Measurements from ENCODE around the gene OVOL1.

Gene OVOL1

DNA sequence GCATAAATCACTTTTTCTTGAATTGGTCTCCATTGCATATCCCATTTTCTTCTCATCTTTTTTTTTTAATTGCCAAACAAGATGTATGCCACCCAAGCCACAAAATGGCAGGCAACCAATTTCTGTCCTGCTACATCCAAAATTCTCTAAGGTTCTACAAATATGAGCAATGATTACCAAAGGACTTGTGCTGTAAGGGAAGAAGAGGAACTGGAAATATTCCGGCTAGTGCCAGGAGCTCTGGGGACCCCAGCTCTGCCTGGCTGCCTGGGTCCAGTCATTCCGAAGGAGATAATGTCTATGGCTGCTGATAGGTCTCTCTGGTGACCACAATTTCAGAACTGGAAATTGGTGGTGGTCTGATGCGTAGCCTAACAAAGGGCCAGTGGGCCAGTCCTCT lies 29.8 kb downstream of the OVOL1 start:
- Histone ChIP-seq H3K27me3 (peaks cover 0 to 3% of the 10 kb centered on the region in 2 donors), H3K9me3 (no peaks in the 10 kb centered on the region), H3K4me3 (no peak overlapping the region), H3K27ac (no peak overlapping the region), H3K36me3 (no peaks in the 10 kb centered on the region), H3K4me1 (peaks cover 0 to 10% (median 0%) of the 10 kb centered on the region in 4 donors)
- intact Hi-C loops (cut with DNase I; ENCODE audit: low total_unique reads): loop anchor here (5.0 kb wide), 2 partner anchors 34 to 199 kb away; partner anchors contain the start of genes AP5B1 and PCNX3
- TF ChIP-seq, protein P1, sequence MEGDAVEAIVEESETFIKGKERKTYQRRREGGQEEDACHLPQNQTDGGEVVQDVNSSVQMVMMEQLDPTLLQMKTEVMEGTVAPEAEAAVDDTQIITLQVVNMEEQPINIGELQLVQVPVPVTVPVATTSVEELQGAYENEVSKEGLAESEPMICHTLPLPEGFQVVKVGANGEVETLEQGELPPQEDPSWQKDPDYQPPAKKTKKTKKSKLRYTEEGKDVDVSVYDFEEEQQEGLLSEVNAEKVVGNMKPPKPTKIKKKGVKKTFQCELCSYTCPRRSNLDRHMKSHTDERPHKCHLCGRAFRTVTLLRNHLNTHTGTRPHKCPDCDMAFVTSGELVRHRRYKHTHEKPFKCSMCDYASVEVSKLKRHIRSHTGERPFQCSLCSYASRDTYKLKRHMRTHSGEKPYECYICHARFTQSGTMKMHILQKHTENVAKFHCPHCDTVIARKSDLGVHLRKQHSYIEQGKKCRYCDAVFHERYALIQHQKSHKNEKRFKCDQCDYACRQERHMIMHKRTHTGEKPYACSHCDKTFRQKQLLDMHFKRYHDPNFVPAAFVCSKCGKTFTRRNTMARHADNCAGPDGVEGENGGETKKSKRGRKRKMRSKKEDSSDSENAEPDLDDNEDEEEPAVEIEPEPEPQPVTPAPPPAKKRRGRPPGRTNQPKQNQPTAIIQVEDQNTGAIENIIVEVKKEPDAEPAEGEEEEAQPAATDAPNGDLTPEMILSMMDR (IDR thresholded peaks at IDR 0.05): no peak
- no peak for DNase-seq

DNA sequence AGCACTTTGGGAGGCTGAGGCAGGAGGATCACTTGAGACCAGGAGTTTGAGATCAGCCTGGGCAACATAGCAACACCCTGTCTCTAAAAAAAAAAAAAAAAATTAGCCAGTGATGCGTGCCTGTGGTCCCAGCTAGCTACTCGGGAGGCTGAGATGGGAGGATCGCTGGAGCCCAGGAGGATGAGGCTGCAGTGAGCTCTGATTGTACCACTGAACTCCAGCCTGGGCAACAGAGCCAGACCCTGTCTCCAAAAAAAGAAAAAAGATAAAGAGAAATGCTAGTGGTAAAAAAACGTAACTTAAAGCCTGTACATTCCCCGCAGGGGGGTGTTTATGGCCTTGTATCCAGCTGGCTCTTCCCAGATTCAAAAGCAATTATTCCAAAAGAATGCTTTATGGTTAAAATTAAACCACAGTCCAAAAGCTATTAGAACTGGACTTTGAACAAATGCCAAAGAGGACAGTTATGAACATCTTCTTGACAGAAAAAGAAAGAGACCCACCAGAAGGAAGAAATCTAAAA lies 30.5 kb downstream of the OVOL1 start:
- Histone ChIP-seq H3K4me1 (peaks cover 0 to 10% (median 0%) of the 10 kb centered on the region in 4 donors), H3K4me3 (peak overlapping the region; percentile 55 to 67), H3K9me3 (no peaks in the 10 kb centered on the region), H3K27ac (peak overlapping the region; percentile 40 to 65), H3K27me3 (no peaks in the 10 kb centered on the region), H3K36me3 (no peaks in the 10 kb centered on the region)
- TF ChIP-seq, protein P1 (IDR thresholded peaks at IDR 0.05): no peak
- intact Hi-C loops (cut with DNase I; ENCODE audit: low total_unique reads): loop anchor here (5.0 kb wide), 2 partner anchors 35 to 200 kb away; partner anchors contain the start of genes AP5B1 and PCNX3
- DNase-seq: no peak

DNA sequence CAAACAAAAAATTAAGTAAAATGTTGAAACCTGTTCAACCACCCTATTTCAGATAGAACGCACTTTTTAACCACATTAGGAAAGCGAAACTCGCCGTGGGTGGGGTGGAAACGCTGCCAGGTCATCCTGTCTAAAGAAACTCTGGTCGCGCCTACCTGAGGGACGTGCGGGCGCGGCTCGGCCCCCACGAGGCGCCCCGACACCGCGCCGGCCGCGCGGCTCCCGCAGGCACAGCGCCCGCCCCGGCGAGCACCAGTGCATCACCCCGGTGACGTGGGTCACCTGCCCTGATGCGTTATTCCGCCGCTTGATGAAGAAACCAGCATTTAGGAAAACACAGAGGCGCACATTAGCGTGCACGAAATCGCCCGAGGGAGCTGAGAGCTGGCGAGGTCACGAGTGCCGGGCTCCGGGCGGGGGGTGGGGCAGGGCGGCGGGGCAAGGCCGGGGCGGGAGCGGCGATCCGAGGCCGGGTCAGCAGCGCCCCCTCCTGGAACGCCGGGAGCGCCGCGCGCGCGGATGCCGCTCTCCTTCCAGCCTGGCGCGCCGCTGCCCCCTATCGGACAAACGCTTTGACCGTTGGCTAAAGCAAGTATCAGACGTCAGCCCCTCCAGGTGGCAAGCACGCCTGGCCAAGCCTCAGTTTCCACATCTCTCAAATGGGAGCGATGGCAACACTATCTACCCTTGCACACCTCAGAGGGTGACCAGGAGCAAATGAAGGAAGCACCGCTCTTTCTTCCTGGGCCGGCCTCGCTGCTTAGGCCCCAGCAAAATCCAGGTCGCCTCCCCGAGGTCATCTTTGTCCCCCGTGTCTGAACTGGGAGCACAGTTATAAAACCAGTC lies 31.2 kb downstream of the OVOL1 start:
- H3K36me3 ChIP-seq: no peaks in the 10 kb centered on the region
- peak overlapping the region; percentile 40 to 65 for H3K27ac ChIP-seq
- peak; percentile 93 to 95 for DNase-seq
- no peaks in the 10 kb centered on the region for H3K27me3 ChIP-seq
- H3K4me1 ChIP-seq: peaks cover 0 to 10% (median 0%) of the 10 kb centered on the region in 4 donors
- intact Hi-C loops (cut with DNase I; ENCODE audit: low total_unique reads): loop anchor here (2.0 to 5.0 kb wide), 4 partner anchors 36 to 201 kb away; partner anchors contain the start of genes AP5B1 and PCNX3
- TF ChIP-seq, protein P1 (IDR thresholded peaks at IDR 0.05): peak; percentile 98 to 100
- no peaks in the 10 kb centered on the region for H3K9me3 ChIP-seq
- H3K4me3 ChIP-seq: peak overlapping the region; percentile 55 to 67

DNA sequence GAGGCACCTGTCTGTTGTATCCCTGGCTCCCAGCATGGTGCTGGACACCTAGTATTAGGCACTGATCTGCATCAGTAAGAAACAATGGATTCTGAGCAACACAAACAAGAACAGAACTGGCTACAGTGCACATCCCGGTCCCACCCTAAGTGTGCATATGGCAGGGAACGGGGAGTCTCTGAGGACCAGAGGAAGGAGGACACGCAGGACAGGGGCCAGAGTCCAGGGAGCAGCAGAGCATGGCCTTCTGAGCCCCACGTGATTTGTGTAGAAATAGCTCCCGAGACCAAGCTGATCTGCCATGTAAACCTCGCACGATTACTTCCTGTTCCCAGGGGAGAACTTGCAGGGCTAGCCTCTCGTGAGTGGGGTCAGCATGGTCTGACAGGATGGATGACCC lies 34.2 kb downstream of the OVOL1 start:
- TF ChIP-seq, protein P1 (IDR thresholded peaks at IDR 0.05): no peak
- H3K4me3 ChIP-seq: no peak overlapping the region
- H3K27ac ChIP-seq: no peak overlapping the region
- no peak for DNase-seq
- no peaks in the 10 kb centered on the region for H3K9me3 ChIP-seq
- intact Hi-C loops (cut with DNase I; ENCODE audit: low total_unique reads): loop anchor here (5.0 kb wide), 1 partner anchor 194 kb away; no protein-coding TSS in a partner anchor
- H3K36me3 ChIP-seq: no peaks in the 10 kb centered on the region
- H3K4me1 ChIP-seq: peaks cover 0 to 10% (median 0%) of the 10 kb centered on the region in 4 donors
- H3K27me3 ChIP-seq: no peaks in the 10 kb centered on the region

DNA sequence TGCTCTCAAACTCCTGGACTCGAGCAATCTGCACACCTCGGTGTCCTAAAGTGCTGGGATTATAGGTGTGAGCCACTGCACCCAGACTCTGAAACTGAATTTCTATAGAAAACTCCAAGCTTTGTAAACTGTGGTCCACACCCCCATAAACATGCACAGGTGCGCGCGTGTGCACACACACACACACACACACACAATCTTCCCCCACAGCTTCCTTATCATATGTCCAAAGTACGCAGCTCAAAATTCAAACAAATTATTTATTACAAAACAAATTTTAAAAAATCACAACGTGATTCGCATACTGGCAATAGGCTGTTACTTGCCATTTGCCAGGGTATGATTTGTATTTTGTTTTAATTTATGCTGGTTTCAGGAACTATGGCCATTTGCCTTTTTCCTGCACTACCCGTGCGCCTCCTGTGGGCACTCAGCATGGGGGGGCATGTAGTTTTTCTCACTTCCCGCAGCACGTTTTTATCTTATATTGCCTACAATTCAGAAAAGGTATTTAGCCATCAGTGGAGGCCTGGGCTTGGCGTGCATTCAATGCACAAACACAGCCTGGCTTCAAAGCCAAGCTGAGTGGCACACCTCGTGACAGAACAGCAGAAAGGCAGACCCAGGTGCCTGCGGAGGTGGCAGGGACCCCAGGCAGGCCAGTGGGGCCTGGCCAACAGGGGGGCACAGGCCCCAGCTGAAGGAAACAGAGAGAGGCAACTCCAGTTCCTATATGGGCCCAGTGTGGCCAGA lies 36.1 kb downstream of the OVOL1 start:
- peak in 1 of 2 donors; percentile 5 for DNase-seq
- Histone ChIP-seq H3K27ac (no peak overlapping the region), H3K36me3 (no peaks in the 10 kb centered on the region)

More for the DNA sequence above, 36.1 kb downstream of the OVOL1 start:
- Histone ChIP-seq H3K4me3 (no peak overlapping the region), H3K27me3 (no peaks in the 10 kb centered on the region), H3K9me3 (no peaks in the 10 kb centered on the region), H3K4me1 (no peaks in the 10 kb centered on the region)
- intact Hi-C loops (cut with DNase I; ENCODE audit: low total_unique reads): loop anchor here (5.0 kb wide), 1 partner anchor 196 kb away; no protein-coding TSS in a partner anchor
- TF ChIP-seq, protein P1 (IDR thresholded peaks at IDR 0.05): no peak

Measured in tibial artery (tissue), 4 donors.